HepG2 (cell line): ENCODE results near the gene NUDT13. TPM values are rescaled to one million over a fixed set of nuclear protein-coding genes. Genes with fewer than 3 reads are reported as not detected.

ENCODE experiments used
- ARHGAP35 ChIP-seq: sonication (generic); formaldehyde crosslinking; IDR thresholded peaks from 2 replicates; pipeline ENCODE4 v1.9.0; 2022; ENCODE audit warnings: mild to moderate bottlenecking, inconsistent platforms, moderate library complexity, missing genetic modification reagents, borderline replicate concordance
- ATF7 ChIP-seq, 2 experiments: fragments of 450-650 bp in 1 of 2; sonication (generic) in 1 of 2; formaldehyde crosslinking in 1 of 2; IDR thresholded peaks; 2 replicates each; pipeline versions ENCODE4 v1.4.0 to v1.6.1; 2016 to 2020; ENCODE audit warnings: antibody characterized with exemption in 1 of 2, mild to moderate bottlenecking in 1 of 2, missing genetic modification reagents in 1 of 2
- ELF1 ChIP-seq: sonication (generic); formaldehyde crosslinking; IDR thresholded peaks from 2 replicates; pipeline ENCODE4 v1.4.0; 2020; ENCODE audit warnings: missing genetic modification reagents
- FOXO4 ChIP-seq: sonication (generic); formaldehyde crosslinking; conservative IDR thresholded peaks from 2 replicates; pipeline ENCODE4 v1.8.1; 2023; ENCODE audit warnings: missing genetic modification reagents
- HES4 ChIP-seq: sonication (generic); formaldehyde crosslinking; IDR thresholded peaks from 2 replicates; pipeline ENCODE4 v1.9.0; 2021; ENCODE audit warnings: mild to moderate bottlenecking, missing genetic modification reagents, borderline replicate concordance
- HMGXB4 ChIP-seq, 2 experiments: sonication (generic) in 1 of 2; formaldehyde crosslinking in 1 of 2; IDR thresholded peaks; 2 replicates each; pipeline versions ENCODE4 v1.4.0 to v1.6.1; 2018 to 2020; ENCODE audit warnings: missing genetic modification reagents in 2 of 2, borderline replicate concordance in 1 of 2, low read depth in 1 of 2, mild to moderate bottlenecking in 1 of 2, missing biosample characterization in 1 of 2
- HOXA3 ChIP-seq: sonication (generic); formaldehyde crosslinking; IDR thresholded peaks from 2 replicates; pipeline ENCODE4 v1.5.0; 2020; ENCODE audit warnings: missing genetic modification reagents
- KAT7 ChIP-seq: IDR thresholded peaks from 2 replicates; pipeline ENCODE4 v1.6.1; 2018; ENCODE audit warnings: borderline replicate concordance, missing compliant biosample characterization
- KAT8 ChIP-seq: IDR thresholded peaks from 2 replicates; pipeline ENCODE4 v1.6.1; 2016; ENCODE audit warnings: missing genetic modification reagents, missing compliant biosample characterization
- MAF1 ChIP-seq: sonication (generic); formaldehyde crosslinking; IDR thresholded peaks from 2 replicates; pipeline ENCODE4 v1.5.0; 2020; ENCODE audit warnings: missing genetic modification reagents, borderline replicate concordance
- MLX ChIP-seq: IDR thresholded peaks from 2 replicates; pipeline ENCODE4 v1.6.1; 2016
- PITX1 ChIP-seq: sonication (generic); formaldehyde crosslinking; IDR thresholded peaks from 2 replicates; pipeline ENCODE4 v1.5.1; 2020; ENCODE audit warnings: mild to moderate bottlenecking, missing genetic modification reagents
- POLR2G ChIP-seq: fragments of 200-400 bp; formaldehyde crosslinking; IDR thresholded peaks from 2 replicates; pipeline ENCODE4 v1.6.1; 2018; ENCODE audit warnings: mild to moderate bottlenecking, low read depth, low read length, moderate library complexity
- SAP130 ChIP-seq: IDR thresholded peaks from 2 replicates; pipeline ENCODE4 v1.6.1; 2016; ENCODE audit warnings: low read depth
- SOX13 ChIP-seq, 3 experiments: fragments of 450-650 bp in 1 of 3; sonication (generic) in 1 of 3; formaldehyde crosslinking in 1 of 3; IDR thresholded peaks in 2 of 3; conservative IDR thresholded peaks in 1 of 3; 2 replicates each; pipeline versions ENCODE4 v1.5.0 to v1.6.1; 2016 to 2020; ENCODE audit warnings: antibody characterized with exemption in 1 of 3, mild to moderate bottlenecking in 1 of 3, missing compliant biosample characterization in 1 of 3, missing genetic modification reagents in 1 of 3, moderate library complexity in 1 of 3
- ZBTB2 ChIP-seq: sonication (generic); formaldehyde crosslinking; IDR thresholded peaks from 2 replicates; pipeline ENCODE4 v1.8.0; 2022; ENCODE audit warnings: low read depth, missing genetic modification reagents
- ZBTB43 ChIP-seq: sonication (generic); formaldehyde crosslinking; conservative IDR thresholded peaks from 2 replicates; pipeline ENCODE4 v1.4.0; 2020; ENCODE audit warnings: missing genetic modification reagents
- ZBTB44 ChIP-seq: sonication (generic); formaldehyde crosslinking; IDR thresholded peaks from 2 replicates; pipeline ENCODE4 v1.4.0; 2020; ENCODE audit warnings: missing genetic modification reagents
- ZNF225 ChIP-seq: sonication (generic); formaldehyde crosslinking; IDR thresholded peaks from 2 replicates; pipeline ENCODE4 v1.4.0; 2020; ENCODE audit warnings: mild to moderate bottlenecking, missing genetic modification reagents
- ZNF564 ChIP-seq: sonication (generic); formaldehyde crosslinking; IDR thresholded peaks from 2 replicates; pipeline ENCODE4 v1.8.1; 2023; ENCODE audit warnings: mild to moderate bottlenecking, missing genetic modification reagents
- ZNF788 ChIP-seq: sonication (generic); formaldehyde crosslinking; IDR thresholded peaks from 2 replicates; pipeline ENCODE4 v1.5.0; 2020; ENCODE audit warnings: mild to moderate bottlenecking, missing genetic modification reagents, borderline replicate concordance
- ZNF879 ChIP-seq: sonication (generic); formaldehyde crosslinking; IDR thresholded peaks from 2 replicates; pipeline ENCODE4 v1.8.1; 2023; ENCODE audit warnings: missing genetic modification reagents
- polyA plus RNA-seq, 8 experiments: library from polyadenylated mRNA; depleted of rRNA in 3 of 8; stranded (reverse) in 7 of 8; unstranded in 1 of 8; fragments of >200 nt; fragmentation: Illumina TruSeq in 4 of 8; extraction: Trizol in 4 of 8; gene quantifications; 2 replicates each; pipeline versions ENCODE4 v1.2.1 to v1.2.3, GENCODE V29; 2011 to 2016; ENCODE audit warnings: low read depth in 4 of 8, missing spikeins in 1 of 8, mixed read lengths in 1 of 8; ENCODE audit not compliant: insufficient read depth in 1 of 8
- total RNA-seq, 5 experiments: library from RNA; depleted of rRNA; stranded (reverse); fragments of >200 nt; fragmentation: Illumina TruSeq; extraction: Trizol; gene quantifications; 2 replicates each; pipeline ENCODE4 v1.2.3, GENCODE V29; 2016; ENCODE audit warnings: low read depth in 1 of 5

The NUDT13 gene
- total and polyA plus RNA-seq, 2 of the 13 experiments (the other 11 are each of a cell fraction or from before 2014, with no cell fraction given), result 4.2 to 6.5 TPM

GRCh38 chr10:73088304-73088703, 22.0 kb upstream of the NUDT13 start (continued):
- TF ChIP-seq ZBTB2 (CRISPR knock-in tag), result no peak
- TF ChIP-seq PITX1, result peak; percentile 84
- 0 out of 2 replicates have a peak, but pooled peaks have one; percentile 83 for TF ChIP-seq FOXO4 (CRISPR knock-in tag)
- no peak for TF ChIP-seq HMGXB4 (CRISPR knock-in tag; IDR thresholded peaks at IDR 0.05; ENCODE audit: borderline replicate concordance in 1 of 2, low read depth in 1 of 2)
- TF ChIP-seq KAT8, result peak; percentile 39; the same call in 1 of the 2 replicates
- TF ChIP-seq ZNF788, result no peak
- TF ChIP-seq KAT7 (CRISPR knock-in tag), result no peak
- TF ChIP-seq ELF1, result no peak
- TF ChIP-seq HOXA3, result no peak
- TF ChIP-seq ZBTB43 (CRISPR knock-in tag), result no peak
- no peak for TF ChIP-seq ZNF879 (CRISPR knock-in tag)
- no peak for TF ChIP-seq POLR2G
- TF ChIP-seq ZNF564 (CRISPR knock-in tag), result no peak
- TF ChIP-seq MAF1 (CRISPR knock-in tag), result no peak
- peak; percentile 44 for TF ChIP-seq SAP130
- TF ChIP-seq ATF7 (IDR thresholded peaks at IDR 0.05), result no peak
- no peak for TF ChIP-seq ATF7 (CRISPR knock-in tag; IDR thresholded peaks at IDR 0.05)
- TF ChIP-seq SOX13 (IDR thresholded peaks at IDR 0.05), result no peak
- TF ChIP-seq SOX13 (CRISPR knock-in tag; conservative IDR thresholded peaks at IDR 0.05 in 1 of 2, IDR thresholded peaks at IDR 0.05 in 1 of 2), result peak in 1 of 2 experiments; percentile 74; a peak in 2 of 4 replicates
- TF ChIP-seq ARHGAP35 (CRISPR knock-in tag), result no peak
- TF ChIP-seq HES4 (CRISPR knock-in tag), result no peak
- TF ChIP-seq MLX (CRISPR knock-in tag), result no peak
- TF ChIP-seq ZNF225 (CRISPR knock-in tag), result no peak
- TF ChIP-seq ZBTB44 (CRISPR knock-in tag), result no peak
